DND-41 (cell line): ENCODE measurements around the gene TMEM255A.

Experiments used
- ATAC-seq: fragments of 200-7000 bp; cut with Tn5 transposase; 3 replicates; pipeline ENCODE4 v1.9.1; 2021; ENCODE audit warnings: low read depth; ENCODE audit not compliant: insufficient read depth
- DNase-seq: peaks from one replicate; pipeline ENCODE4 v3.0.0-alpha.2; 2020
- H2AFZ ChIP-seq: 2 replicates; pipeline ENCODE4 v1.6.0; 2012; ENCODE audit warnings: low read depth, low read length
- H3K27ac ChIP-seq: 2 replicates; pipeline ENCODE4 v1.5.1; 2012; ENCODE audit warnings: low read length, inconsistent platforms
- H3K27me3 ChIP-seq: fragments of 200-600 bp; sonication (generic); 2 replicates; pipeline ENCODE4 v1.6.0; 2012; ENCODE audit warnings: low read length, mild to moderate bottlenecking, inconsistent platforms; ENCODE audit not compliant: insufficient read depth, poor library complexity
- H3K36me3 ChIP-seq: 2 replicates; pipeline ENCODE4 v1.5.1; 2012; ENCODE audit warnings: low read length, inconsistent platforms; ENCODE audit not compliant: insufficient read depth
- H3K4me1 ChIP-seq: 2 replicates; pipeline ENCODE4 v1.5.1; 2012; ENCODE audit warnings: mild to moderate bottlenecking, low read length; ENCODE audit not compliant: insufficient read depth
- H3K4me2 ChIP-seq: 2 replicates; pipeline ENCODE4 v1.6.0; 2012; ENCODE audit warnings: mild to moderate bottlenecking, moderate library complexity, low read length, inconsistent platforms; ENCODE audit not compliant: insufficient read depth
- H3K4me3 ChIP-seq, 2 experiments: fragments of 200-600 bp in 1 of 2; shearing (Covaris generic) in 1 of 2; 2 replicates each; pipeline ENCODE4 v1.5.1; 2012 to 2016; ENCODE audit warnings: inconsistent platforms in 2 of 2, low read length in 2 of 2, mild to moderate bottlenecking in 2 of 2, low read depth in 1 of 2, moderate library complexity in 1 of 2
- H3K79me2 ChIP-seq: 2 replicates; pipeline ENCODE4 v1.6.0; 2012; ENCODE audit warnings: low read length, inconsistent platforms; ENCODE audit not compliant: insufficient read depth
- H3K9ac ChIP-seq: 2 replicates; pipeline ENCODE4 v1.6.0; 2012; ENCODE audit warnings: low read depth, mild to moderate bottlenecking, inconsistent platforms, low read length, moderate library complexity
- H3K9me3 ChIP-seq: 2 replicates; pipeline ENCODE4 v1.5.1; 2012; ENCODE audit warnings: low read length, moderate library complexity, mild to moderate bottlenecking, inconsistent platforms; ENCODE audit not compliant: insufficient read depth, severe bottlenecking
- H4K20me1 ChIP-seq: 2 replicates; pipeline ENCODE4 v1.6.0; 2012; ENCODE audit warnings: low read length; ENCODE audit not compliant: insufficient read depth
- EZH2 ChIP-seq: IDR thresholded peaks from 3 replicates; pipeline ENCODE4 v1.6.1; 2012; ENCODE audit warnings: borderline replicate concordance, low read depth, mild to moderate bottlenecking, moderate library complexity, low read length, inconsistent platforms; ENCODE audit not compliant: severe bottlenecking
- TF ChIP-seq, protein P1 (sequence below): IDR thresholded peaks from 2 replicates; pipeline ENCODE4 v1.5.1; 2012; ENCODE audit warnings: borderline replicate concordance, low read length, moderate library complexity, mild to moderate bottlenecking; ENCODE audit not compliant: poor library complexity, severe bottlenecking; ENCODE audit errors: extremely low read depth

TMEM255A gene

DNA sequence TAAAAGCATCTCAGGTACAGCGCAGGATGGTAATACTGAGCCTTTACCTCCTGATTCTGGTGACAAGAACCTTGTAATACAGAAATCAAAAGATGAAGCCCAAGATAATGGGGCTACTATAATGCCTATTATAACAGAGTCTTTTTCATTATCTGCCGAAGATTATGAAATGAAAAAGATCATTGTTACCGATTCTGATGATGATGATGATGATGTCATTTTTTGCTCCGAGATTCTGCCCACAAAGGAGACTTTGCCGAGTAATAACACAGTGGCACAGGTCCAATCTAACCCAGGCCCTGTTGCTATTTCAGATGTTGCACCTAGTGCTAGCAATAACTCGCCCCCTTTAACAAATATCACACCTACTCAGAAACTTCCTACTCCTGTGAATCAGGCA, 57.5 kb downstream of the TMEM255A start:
- Histone ChIP-seq H2AFZ (no peak overlapping the region), H3K79me2 (peaks cover 37% of the 10 kb centered on the region), H3K27ac (no peak overlapping the region), H3K36me3 (peaks cover 28% of the 10 kb centered on the region), H3K9ac (no peak overlapping the region), H3K27me3 (no peaks in the 10 kb centered on the region), H3K4me1 (peaks cover 19% of the 10 kb centered on the region), H4K20me1 (peaks cover 5% of the 10 kb centered on the region; the same call in 1 of the 2 replicates), H3K4me3 (no peak overlapping the region), H3K4me2 (no peak overlapping the region), H3K9me3 (no peaks in the 10 kb centered on the region)
- DNase-seq (no peak), ATAC-seq (no peak)
- TF ChIP-seq EZH2, result no peak
- TF ChIP-seq, protein P1, sequence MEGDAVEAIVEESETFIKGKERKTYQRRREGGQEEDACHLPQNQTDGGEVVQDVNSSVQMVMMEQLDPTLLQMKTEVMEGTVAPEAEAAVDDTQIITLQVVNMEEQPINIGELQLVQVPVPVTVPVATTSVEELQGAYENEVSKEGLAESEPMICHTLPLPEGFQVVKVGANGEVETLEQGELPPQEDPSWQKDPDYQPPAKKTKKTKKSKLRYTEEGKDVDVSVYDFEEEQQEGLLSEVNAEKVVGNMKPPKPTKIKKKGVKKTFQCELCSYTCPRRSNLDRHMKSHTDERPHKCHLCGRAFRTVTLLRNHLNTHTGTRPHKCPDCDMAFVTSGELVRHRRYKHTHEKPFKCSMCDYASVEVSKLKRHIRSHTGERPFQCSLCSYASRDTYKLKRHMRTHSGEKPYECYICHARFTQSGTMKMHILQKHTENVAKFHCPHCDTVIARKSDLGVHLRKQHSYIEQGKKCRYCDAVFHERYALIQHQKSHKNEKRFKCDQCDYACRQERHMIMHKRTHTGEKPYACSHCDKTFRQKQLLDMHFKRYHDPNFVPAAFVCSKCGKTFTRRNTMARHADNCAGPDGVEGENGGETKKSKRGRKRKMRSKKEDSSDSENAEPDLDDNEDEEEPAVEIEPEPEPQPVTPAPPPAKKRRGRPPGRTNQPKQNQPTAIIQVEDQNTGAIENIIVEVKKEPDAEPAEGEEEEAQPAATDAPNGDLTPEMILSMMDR, result no peak

DNA sequence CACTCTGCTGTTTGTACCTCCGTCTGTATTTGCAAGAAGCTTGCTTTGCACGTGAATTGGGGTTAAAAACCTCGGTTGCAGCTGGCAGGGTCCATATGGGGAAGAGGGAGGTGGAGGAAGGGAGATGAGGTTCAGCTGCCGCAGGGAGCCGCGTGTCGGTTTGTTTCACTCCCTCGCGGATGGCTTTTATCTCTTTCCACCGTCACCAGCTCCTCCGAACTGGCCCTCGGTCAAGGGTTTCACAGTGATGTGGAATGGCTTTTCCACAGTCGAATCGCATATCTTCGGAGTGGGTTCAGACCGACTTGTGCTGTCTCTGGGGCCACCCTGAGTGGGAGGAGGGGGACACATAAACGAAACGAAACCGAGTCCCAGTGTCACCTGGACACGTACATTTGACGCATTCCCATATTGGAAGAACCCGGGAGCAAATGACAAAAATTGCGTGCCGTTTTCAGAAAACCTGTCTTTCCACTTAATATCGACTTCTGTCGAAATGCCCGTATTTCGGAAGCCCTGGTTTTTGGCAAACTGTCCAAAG, 59.7 kb downstream of the TMEM255A start:
- H3K9ac ChIP-seq, result peak overlapping the region; percentile 82
- H3K27me3 ChIP-seq, result no peaks in the 10 kb centered on the region
- peak overlapping the region; percentile 81 for H2AFZ ChIP-seq
- H3K4me2 ChIP-seq, result peak overlapping the region; percentile 74
- H4K20me1 ChIP-seq, result peaks cover 5% of the 10 kb centered on the region; the same call in 1 of the 2 replicates
- peaks cover 28% of the 10 kb centered on the region for H3K36me3 ChIP-seq
- H3K9me3 ChIP-seq, result no peaks in the 10 kb centered on the region
- H3K27ac ChIP-seq, result peak overlapping the region; percentile 77
- H3K4me1 ChIP-seq, result peaks cover 19% of the 10 kb centered on the region
- DNase-seq (peak; percentile 53), ATAC-seq (peak; percentile 20; the same call in 2 of the 3 replicates)
- TF ChIP-seq, protein P1, result peak; percentile 2
- no peak for TF ChIP-seq EZH2
- H3K79me2 ChIP-seq, result peaks cover 35% of the 10 kb centered on the region
- H3K4me3 ChIP-seq, result peak overlapping the region; percentile 55 to 82

DNA sequence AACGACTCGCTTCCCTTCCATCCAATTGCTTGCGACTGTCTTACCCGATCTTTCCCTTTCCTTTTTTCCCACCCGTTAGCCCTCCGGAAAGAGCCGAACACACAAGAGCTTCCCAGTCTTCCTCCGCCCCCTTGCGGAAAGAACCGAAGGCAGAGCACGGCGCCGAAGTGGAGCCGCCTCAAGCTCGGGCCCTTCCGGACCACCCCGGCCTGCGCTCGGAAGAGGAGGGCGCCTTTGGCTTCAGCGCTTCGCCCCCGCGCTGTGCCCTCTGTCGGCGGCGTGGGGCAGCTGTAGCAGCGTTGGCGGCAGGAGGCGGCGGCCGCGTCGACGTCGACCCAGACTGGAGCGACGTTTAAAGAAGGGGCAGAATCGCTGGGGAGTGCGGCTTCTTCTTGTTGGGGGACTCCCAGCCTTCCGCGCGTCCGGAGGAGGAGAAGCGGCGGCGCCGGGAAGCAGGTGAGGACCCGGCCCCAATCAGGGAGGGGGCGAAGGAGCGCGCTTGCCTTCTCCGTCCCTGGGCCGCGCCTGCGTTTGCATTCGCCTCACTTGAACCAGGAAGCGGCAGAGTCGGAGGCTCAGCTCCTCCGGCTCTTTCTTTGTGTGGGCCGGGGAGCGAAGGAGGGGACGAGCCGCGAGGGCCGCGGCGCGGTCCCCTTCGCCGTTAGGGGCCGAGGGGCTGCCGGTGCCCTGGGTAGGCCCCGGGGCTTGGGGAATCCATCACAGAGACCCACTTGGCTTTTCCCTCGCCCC, 60.6 kb downstream of the TMEM255A start, which contains the start of gene ZBTB33:
TSS of gene ZBTB33 (plus strand) at position 291 of the 750 bp plus-strand sequence. CDS start 2,604 bp downstream, outside the sequence.
- peaks cover 35% of the 10 kb centered on the region for H3K79me2 ChIP-seq
- peaks cover 19% of the 10 kb centered on the region for H3K4me1 ChIP-seq
- no peak for TF ChIP-seq EZH2
- TF ChIP-seq, protein P1, result peak; percentile 77
- H3K9me3 ChIP-seq, result no peaks in the 10 kb centered on the region
- peak within 1 kb of the TSS; percentile 81 for H2AFZ ChIP-seq
- peak within 1 kb of the TSS; percentile 82 for H3K9ac ChIP-seq
- DNase-seq (peak; percentile 92), ATAC-seq (peak; percentile 96)
- H3K36me3 ChIP-seq, result peaks cover 24% of the 10 kb centered on the region
- H3K27ac ChIP-seq, result peak within 1 kb of the TSS; percentile 77
- peak within 1 kb of the TSS; percentile 55 to 82 for H3K4me3 ChIP-seq
- H3K4me2 ChIP-seq, result peak within 1 kb of the TSS; percentile 74
- H4K20me1 ChIP-seq, result peaks cover 5% of the 10 kb centered on the region; the same call in 1 of the 2 replicates
- no peaks in the 10 kb centered on the region for H3K27me3 ChIP-seq
